K562 (cell line): ENCODE results near the gene RNASET2.
"Not testable (repeated sequence)": the region's sequence is repeated elsewhere in the genome, so short reads cannot be mapped to it uniquely, and the experiment has no call there.

Source experiments
- CHD2 ChIP-seq: IDR thresholded peaks from 2 replicates; pipeline ENCODE4 v1.6.1; 2011; ENCODE audit warnings: low read depth, low read length
- FOXA1 ChIP-seq: fragments of 450-650 bp; IDR thresholded peaks from 2 replicates; pipeline ENCODE4 v1.6.1; 2016; ENCODE audit warnings: mild to moderate bottlenecking, borderline replicate concordance
- FOXJ3 ChIP-seq: sonication (generic); formaldehyde crosslinking; IDR thresholded peaks from 2 replicates; pipeline ENCODE4 v1.4.0; 2020; ENCODE audit warnings: mild to moderate bottlenecking, missing genetic modification reagents
- KLF16 ChIP-seq: IDR thresholded peaks from 2 replicates; pipeline ENCODE4 v1.6.1; 2016; ENCODE audit warnings: antibody characterized with exemption
- POLR2AphosphoS5 ChIP-seq: IDR thresholded peaks from 2 replicates; pipeline ENCODE4 v1.6.1; 2011; ENCODE audit warnings: mild to moderate bottlenecking, low read depth, low read length, moderate library complexity; ENCODE audit not compliant: control insufficient read depth, insufficient read depth
- POLR3A ChIP-seq: IDR thresholded peaks from 2 replicates; pipeline ENCODE4 v1.6.1; 2011; ENCODE audit warnings: borderline replicate concordance, mild to moderate bottlenecking, moderate library complexity; ENCODE audit not compliant: insufficient read length, insufficient read depth; ENCODE audit errors: extremely low read depth
- RBBP5 ChIP-seq: fragments of 200-600 bp; sonication (generic); IDR thresholded peaks from 2 replicates; pipeline ENCODE4 v1.6.1; 2012; ENCODE audit warnings: borderline replicate concordance, mild to moderate bottlenecking, low read length, control low read depth, inconsistent platforms; ENCODE audit not compliant: insufficient read depth, poor library complexity, severe bottlenecking
- SOX6 ChIP-seq: fragments of 450-650 bp; IDR thresholded peaks from 2 replicates; pipeline ENCODE4 v1.6.1; 2014; ENCODE audit warnings: mild to moderate bottlenecking
- U2AF2 ChIP-seq: fragments of 200-400 bp; formaldehyde crosslinking; optimal IDR thresholded peaks from 2 replicates; pipeline ENCODE3; 2017; ENCODE audit warnings: low read depth, mild to moderate bottlenecking, low read length
- TF ChIP-seq, protein P1 (sequence below): sonication (generic); formaldehyde crosslinking; IDR thresholded peaks from 2 replicates; pipeline ENCODE4 v1.4.0; 2020; ENCODE audit warnings: mild to moderate bottlenecking, missing genetic modification reagents

- TF ChIP-seq SOX6 (peak; percentile 60), KLF16 (0 out of 2 replicates have a peak, but pooled peaks have one; percentile 28)
- TF ChIP-seq RBBP5; POLR3A; FOXJ3 (CRISPR knock-in tag); U2AF2; FOXA1; CHD2; POLR2AphosphoS5: not testable (repeated sequence)
- TF ChIP-seq, protein P1, sequence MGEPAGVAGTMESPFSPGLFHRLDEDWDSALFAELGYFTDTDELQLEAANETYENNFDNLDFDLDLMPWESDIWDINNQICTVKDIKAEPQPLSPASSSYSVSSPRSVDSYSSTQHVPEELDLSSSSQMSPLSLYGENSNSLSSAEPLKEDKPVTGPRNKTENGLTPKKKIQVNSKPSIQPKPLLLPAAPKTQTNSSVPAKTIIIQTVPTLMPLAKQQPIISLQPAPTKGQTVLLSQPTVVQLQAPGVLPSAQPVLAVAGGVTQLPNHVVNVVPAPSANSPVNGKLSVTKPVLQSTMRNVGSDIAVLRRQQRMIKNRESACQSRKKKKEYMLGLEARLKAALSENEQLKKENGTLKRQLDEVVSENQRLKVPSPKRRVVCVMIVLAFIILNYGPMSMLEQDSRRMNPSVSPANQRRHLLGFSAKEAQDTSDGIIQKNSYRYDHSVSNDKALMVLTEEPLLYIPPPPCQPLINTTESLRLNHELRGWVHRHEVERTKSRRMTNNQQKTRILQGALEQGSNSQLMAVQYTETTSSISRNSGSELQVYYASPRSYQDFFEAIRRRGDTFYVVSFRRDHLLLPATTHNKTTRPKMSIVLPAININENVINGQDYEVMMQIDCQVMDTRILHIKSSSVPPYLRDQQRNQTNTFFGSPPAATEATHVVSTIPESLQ (CRISPR knock-in tag): not testable (repeated sequence)
Measured at GRCh38 chr6:166950892-166951669, 5.3 kb downstream of the RNASET2 start.
